ENCODE results near the gene TRIOBP.
"Not testable (repeated sequence)": the region's sequence is repeated elsewhere in the genome, so short reads cannot be mapped to it uniquely, and the experiment has no call there.

Gene TRIOBP, protein sequence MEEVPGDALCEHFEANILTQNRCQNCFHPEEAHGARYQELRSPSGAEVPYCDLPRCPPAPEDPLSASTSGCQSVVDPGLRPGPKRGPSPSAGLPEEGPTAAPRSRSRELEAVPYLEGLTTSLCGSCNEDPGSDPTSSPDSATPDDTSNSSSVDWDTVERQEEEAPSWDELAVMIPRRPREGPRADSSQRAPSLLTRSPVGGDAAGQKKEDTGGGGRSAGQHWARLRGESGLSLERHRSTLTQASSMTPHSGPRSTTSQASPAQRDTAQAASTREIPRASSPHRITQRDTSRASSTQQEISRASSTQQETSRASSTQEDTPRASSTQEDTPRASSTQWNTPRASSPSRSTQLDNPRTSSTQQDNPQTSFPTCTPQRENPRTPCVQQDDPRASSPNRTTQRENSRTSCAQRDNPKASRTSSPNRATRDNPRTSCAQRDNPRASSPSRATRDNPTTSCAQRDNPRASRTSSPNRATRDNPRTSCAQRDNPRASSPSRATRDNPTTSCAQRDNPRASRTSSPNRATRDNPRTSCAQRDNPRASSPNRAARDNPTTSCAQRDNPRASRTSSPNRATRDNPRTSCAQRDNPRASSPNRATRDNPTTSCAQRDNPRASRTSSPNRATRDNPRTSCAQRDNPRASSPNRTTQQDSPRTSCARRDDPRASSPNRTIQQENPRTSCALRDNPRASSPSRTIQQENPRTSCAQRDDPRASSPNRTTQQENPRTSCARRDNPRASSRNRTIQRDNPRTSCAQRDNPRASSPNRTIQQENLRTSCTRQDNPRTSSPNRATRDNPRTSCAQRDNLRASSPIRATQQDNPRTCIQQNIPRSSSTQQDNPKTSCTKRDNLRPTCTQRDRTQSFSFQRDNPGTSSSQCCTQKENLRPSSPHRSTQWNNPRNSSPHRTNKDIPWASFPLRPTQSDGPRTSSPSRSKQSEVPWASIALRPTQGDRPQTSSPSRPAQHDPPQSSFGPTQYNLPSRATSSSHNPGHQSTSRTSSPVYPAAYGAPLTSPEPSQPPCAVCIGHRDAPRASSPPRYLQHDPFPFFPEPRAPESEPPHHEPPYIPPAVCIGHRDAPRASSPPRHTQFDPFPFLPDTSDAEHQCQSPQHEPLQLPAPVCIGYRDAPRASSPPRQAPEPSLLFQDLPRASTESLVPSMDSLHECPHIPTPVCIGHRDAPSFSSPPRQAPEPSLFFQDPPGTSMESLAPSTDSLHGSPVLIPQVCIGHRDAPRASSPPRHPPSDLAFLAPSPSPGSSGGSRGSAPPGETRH (N-terminal part only)

DNA sequence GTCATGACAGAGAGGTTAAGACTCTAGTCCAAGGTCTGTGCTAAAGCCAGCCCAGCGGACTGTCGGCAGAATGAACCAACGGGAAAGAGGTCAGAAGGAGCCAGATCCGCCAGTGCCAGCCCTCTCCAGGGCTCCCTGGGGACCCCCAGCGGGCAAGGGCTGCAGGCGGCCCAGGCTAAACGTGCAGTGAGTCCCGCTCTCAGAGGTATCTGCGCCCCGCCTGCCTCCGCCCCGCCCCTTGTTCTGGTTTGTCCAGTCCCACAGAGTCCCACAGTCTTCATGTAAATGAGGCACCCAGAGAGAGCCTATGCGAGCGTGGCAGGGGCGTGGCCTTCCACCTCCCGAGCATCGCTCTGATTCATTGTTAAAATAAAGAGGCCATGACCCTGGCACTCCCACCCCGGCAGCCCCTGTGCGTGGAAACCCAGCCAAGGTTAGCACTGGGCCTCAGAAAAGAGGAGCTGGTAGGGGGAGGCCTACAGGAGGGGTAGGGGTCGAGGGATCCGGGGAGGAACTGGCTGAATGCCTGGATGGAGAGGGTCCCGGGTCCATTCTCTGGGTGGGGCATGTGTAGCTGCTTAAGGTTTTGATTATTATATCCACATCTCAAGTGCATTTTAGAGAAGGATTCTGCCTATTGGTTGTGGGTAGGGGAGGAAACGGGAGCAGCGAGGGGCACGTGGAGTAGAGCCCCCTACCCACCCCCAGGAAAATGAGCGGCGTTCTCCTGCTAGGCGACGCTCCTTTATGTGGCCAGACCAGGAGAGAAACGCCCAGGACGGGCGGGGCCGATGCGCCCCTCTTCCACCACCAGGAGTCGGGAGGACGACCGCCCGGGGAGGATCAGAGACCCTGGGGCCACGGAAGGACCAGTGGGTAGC, at the start of gene TRIOBP:
TSS of gene TRIOBP (plus strand) at position 392 of the 881 bp plus-strand sequence. CDS start 4,318 bp downstream, outside the sequence.
- DNase-seq (ENCODE audit: low read depth in 2 of 2), result peak; percentile 51 to 52

DNA sequence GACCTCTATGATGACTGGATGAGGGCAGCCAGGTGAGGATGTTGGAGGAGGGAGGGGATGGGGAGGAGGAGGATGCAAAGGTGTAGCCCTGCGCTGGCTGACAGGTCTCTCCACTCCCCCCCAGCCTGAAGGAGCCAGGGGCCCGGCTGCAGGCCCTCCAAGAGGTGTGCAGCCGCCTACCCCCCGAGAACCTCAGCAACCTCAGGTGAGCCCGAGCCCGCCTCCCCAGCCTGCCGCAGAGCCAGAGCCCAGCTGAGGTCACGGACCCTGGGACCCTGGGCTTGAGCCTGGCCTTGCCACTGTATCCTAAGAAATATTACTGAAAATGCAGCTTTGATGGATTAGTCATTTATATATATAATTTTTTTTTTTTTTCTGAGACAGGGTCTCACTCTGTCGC, 49.5 kb upstream of the TRIOBP start:
- no peak for DNase-seq (ENCODE audit: low read depth in 2 of 2)

DNA sequence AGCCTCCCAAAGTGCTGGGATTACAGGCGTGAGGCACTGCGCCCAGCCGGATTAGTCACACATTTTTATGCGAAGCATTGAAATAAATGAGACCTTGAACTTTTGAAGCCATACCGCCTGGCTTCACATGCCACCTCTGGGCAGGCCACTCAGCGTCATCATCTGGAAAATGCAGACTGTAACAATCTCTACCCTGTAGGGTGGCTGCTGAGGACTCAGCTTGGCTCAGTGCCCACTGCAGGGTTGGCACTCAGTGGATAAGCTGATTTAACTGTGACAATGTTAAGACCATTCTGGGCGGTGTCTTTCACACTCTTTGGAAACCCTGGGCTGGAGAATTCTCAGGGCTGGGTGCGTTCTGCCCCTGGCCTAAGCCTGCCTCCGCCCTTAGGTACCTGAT, 48.9 kb upstream of the TRIOBP start:
- no peak for DNase-seq (ENCODE audit: low read depth in 2 of 2)

DNA sequence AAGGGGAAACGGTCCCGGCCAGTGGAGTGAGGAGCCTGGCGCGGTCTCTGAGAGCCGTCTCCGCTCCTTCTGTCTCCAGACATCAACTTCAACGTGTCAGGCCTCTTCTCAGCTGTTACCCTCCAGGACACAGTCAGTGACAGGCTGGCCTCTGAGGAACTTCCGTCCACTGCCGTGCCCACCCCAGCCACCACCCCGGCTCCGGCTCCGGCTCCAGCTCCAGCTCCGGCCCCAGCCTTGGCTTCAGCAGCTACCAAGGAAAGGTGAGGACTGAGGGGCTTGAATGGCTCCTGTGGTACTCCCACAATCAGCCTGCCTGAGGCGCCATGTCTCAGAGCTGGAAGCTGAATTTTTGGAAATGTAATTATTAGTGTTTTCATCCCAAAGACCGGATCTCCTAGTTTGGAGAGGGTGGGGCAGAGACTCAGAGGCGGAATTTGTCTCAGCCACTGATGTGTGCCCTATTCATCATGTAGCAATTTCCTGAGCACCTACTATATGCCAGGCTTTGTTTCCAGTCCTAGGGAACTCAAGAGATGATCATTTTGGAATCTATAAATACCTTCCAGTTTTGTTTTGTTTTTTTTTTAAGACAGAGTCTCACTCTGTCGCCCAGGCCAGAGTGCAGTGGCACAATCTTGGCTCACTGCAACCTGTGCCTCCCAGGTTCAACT, 46.2 kb upstream of the TRIOBP start:
- no peak for DNase-seq (ENCODE audit: low read depth in 2 of 2)

DNA sequence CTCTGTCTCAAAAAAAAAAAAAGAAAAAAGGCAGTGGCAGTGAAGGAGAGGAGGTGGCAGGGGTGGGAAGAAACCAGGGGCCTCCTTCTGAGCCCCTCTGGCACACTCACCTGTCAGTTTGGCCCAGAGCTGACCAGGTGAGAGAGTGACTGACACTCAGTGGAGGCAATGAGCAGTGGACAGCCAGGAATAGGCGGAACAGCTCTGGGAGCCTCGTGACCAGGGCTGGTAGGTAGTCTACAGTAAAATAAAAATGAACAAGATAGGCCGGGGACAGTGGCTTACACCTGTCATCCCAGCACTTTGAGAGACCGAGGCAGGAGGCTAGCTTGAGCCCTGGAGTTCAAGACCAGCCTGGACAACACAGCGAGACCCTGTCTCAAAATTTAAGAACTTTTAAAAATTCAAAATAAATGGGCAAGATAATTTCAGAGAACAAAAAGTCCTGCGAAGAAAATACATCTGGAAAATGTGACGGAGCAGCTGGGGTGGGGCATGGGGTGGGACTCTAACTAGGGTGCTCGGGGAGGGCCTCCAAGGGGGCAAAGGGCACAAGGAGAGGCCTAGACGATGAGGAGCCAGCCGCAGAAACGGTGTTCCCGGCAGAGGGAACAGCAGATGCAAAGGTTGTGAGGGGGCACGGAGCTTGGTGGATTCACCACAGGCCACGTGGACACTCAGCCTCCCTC, 42.1 kb upstream of the TRIOBP start:
- DNase-seq (ENCODE audit: low read depth in 2 of 2), result no peak

DNA sequence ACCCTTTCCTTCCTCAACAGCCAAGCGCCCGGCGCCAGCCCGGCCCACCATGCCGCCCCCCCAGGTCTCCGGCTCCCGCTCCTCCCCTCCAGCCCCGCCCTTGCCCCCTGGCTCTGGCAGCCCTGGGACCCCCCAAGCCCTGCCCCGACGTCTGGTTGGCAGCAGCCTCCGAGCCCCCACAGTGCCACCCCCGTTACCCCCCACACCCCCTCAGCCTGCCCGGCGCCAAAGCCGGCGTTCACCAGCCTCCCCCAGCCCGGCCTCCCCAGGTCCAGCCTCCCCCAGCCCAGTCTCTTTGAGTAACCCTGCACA, 41.6 kb upstream of the TRIOBP start:
- no peak for DNase-seq (ENCODE audit: low read depth in 2 of 2)

DNA sequence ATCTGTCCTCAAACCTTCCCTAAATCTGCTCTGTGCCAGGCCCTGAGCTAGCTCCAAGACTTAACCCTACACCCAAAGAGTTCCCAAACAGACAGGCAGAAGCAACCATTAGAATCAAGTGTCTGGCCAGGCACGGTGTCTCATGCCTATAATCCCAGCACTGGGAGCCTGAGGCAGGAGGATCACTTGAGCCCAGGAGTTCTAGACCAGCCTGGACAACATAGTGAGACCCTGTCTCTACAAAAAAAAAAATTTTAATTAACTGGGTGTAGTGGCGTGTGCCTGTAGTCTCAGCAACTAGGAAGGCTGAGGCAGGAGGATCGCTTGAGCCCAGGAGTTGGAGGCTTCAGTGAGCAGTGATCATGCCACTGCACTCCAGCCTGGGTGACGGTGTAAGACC, 40.3 kb upstream of the TRIOBP start:
- not testable (repeated sequence) for DNase-seq (ENCODE audit: low read depth in 2 of 2)

DNA sequence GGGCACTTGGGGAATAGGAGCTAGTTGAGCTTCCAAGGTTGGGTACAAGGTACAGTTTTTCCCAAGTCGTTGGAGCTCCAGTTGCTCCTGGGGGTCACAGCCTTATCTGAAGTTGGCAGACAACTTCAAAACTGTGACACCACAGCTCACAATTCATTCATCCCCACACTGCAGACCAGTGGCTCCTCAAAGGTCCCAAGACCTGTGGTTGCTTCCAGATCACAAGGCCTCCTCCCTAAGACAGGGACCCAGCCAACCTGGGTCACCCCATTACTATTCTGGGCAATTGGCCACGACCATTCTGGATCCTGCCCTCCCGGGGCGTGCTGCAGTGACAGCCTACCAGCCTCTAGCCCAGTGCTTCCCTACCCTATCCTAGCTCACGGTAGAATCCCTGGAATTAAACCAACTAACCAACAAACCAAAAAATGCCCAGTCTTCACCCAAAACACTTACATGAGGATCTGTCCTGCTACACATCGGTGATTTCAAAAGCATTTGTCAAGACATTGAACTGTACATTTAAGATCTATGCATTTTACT, 39.2 kb upstream of the TRIOBP start:
- no peak for DNase-seq (ENCODE audit: low read depth in 2 of 2)

DNA sequence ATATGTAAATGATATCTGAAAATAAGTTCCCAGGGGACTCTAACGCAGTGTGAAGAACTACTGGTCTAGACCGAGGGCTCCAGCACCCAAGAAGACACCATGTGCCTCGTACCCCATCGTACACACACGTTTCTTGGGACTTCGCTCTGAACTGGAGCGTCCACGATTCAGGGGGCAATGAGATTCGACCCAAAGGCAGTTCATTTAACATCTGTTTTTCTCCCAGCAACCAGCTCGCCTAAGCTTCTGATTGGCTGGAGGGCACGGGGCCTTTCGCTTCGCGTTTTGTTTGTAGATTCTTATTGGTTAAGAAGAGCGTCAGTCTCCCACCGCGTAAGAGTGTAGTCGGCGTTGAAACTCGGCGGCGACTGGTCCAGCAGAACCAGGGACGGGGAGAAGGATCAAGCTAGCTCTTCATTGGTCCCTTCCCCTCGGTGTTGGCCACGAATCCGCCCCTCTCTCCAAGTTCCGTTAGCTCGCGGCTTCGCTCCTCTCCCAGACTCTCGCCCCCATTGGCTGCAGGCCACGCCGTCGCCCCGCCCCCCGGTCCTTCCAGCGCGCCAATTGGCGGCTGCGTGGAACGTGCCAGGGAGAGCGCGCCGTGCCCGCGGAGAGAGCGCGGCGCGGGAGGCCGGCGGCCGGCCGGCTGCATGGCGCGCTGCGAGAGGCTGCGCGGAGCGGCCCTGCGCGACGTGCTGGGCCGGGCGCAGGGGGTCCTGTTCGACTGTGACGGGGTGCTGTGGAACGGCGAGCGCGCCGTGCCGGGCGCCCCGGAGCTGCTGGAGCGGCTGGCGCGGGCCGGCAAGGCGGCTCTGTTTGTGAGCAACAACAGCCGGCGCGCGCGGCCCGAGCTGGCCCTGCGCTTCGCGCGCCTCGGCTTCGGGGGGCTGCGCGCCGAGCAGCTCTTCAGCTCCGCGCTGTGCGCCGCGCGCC, 38.4 kb upstream of the TRIOBP start, which contains the start of gene PDXP:
TSS of gene PDXP (plus strand) at position 591 of the 933 bp plus-strand sequence. CDS start at position 651, 60 bp downstream.
- peak; percentile 96 to 98 for DNase-seq (ENCODE audit: low read depth in 2 of 2)

DNA sequence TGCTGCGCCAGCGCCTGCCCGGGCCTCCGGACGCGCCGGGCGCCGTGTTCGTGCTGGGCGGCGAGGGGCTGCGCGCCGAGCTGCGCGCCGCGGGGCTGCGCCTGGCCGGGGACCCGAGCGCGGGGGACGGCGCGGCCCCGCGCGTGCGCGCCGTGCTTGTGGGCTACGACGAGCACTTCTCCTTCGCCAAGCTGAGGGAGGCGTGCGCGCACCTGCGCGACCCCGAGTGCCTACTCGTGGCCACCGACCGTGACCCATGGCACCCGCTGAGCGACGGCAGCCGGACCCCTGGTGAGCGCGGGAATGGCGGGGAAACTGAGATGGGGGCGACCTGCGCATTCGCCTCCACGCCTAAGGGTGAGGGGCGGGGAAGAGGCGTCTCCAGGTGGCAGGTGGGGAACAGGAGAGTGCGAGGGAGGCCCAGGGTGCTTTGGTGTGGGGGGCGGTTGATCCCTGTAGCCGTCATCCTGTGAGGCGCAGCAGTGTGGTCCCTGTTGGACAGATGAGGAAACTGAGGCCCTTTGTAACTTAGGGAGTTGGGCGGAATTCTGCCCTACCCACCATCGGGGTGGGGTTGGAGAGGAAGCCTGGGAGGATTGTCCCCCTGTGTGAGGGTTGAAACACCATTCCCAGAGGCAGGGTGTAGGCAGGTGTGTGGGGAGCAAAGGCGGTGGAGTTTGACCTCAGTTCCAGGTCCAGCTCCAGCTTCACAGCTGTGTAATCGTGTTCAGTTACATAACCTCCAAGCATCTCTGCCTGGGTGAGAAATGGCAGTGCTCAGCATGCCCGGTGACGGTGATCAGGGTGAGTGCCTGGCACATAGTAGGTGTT, 37.6 kb upstream of the TRIOBP start:
- no peak for DNase-seq (ENCODE audit: low read depth in 2 of 2)

DNA sequence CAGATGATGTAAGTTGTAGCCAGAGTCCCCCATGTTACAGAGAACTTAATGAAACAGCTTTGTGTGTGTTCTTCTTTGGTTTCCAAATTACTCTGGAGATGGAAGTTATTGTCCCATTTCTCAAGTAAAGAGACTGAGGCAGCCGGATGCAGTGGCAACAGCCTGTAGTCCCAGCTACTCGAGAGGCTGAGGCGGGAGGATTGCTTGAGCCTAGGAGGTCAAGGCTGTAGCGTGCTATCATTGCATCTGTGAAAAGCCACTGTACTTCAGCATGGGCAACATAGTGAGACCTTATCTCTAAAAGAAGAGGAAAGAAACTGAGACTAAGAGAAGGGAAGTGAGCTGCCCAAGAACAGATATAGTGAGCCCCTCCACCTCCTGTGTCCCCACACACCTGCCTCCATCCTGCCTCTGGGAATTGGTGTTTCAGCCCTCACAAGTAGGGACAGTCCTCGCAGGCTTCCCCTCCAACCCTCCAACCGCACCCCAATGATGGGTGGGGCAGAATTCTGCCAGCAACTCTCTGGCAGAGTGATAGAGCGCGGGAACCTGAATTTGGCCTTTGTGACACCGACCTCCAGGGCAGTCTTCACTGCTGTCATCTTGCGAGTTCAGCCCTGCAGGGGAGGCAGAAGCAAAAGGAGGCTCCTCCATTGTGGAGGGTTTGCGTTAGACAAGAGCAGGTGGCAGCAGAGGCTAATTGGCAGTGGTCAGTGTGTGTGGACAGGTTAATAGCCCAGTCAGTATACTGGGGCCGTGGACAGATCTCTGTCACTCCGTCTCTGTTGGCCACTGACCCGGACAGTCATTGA, 36.7 kb upstream of the TRIOBP start:
- DNase-seq (ENCODE audit: low read depth in 2 of 2), result no peak

DNA sequence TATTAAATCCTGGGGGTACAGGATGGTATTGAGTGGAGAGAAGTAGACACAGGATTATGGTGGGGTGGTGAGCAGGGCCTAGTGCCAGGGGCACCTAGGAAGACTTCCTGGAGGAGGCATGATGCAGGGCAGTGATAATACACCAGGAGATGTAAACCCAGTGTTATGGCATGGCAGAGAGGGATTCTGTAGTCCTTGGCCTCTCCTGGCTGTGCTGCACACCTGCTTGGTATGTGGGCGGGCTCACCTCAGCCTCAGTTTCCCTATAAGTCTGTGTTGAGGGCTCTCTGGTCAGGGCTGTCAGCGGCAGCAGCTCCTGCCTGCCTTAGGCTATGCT, 36.2 kb upstream of the TRIOBP start:
- no peak for DNase-seq (ENCODE audit: low read depth in 2 of 2)

DNA sequence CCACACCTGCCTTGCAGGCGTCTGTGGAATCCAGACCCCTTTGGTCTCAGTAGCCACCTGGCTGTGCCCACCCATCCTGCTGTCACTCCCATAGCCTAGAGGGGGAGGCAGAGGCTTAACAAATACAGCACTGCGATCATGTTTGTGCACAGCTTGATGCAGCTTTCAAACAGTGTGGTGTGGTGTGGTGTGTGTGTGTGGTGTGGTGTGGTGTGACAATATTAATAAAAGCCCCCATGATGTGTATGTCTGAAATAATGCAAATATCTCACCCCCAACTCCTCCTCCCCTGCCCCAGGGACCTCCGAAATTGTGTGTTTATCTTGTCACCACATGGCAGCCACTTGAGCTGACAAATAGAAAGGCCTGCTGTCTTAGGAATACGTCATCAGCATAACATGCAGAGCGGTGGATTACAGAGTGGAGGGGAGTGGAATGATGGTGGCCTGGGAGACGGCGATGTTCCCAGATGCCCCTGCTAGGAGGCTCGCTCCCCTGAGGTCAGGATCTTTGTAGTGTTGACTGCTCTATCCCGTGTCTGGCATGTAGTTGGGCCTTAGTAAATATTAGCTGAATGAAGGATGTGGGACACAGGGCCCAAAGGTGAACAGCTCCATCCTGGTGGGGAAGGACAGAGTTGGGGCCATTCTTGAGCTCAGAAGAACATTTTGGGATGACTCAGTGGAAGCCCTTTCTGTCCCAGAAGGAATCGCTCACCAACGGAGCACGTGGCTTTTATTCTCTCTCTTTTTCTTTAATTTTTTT, 35.5 kb upstream of the TRIOBP start:
- no peak for DNase-seq (ENCODE audit: low read depth in 2 of 2)

DNA sequence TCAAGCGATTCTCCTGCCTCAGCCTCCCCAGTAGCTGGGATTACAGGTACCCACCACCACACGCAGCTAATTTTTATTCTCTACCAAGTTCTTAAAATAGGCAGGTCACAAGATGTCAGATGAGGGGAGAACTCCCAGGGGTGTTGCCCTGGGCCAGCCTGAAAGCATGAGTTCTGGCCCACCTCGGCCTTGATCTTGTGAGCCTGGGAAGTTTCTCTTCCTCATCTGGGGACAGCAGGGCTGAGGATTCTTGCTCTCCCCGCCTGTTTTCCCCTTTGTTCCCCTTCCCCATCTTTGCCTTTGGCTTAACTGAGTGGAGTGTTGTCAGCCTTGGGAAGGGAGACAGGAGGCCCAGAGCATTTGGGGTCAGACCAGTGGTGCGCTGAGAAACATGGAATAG, 34.8 kb upstream of the TRIOBP start:
- DNase-seq (ENCODE audit: low read depth in 2 of 2), result no peak

DNA sequence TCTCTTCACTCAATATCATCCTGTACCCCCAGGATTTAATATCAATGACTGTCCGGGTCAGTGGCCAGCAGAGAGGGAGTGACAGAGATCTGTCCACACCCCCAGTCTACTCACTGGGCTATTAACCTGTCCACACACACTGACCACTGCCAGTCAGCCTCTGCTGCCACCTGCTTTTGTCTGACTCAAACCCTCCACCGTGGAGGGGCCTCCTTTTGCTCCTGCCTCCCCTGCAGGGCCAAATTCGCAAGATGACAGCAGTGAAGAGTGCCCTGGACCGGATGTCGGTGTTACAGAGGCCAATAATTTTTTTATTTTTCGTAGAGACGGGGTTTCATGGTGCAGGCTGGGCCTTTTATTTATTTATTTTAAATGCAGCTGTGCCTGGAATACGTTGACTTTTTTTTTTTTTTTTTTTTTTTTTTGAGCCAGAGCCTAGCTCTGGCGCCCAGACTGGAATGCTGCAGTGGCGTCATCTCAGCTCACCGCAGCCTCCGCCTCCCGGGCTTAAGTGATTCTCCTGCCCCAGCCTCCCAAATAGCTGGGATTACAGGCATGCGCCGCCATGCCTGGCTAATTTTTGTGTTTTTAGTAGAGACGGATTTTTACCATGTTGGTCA, 33.2 kb upstream of the TRIOBP start:
- no peak for DNase-seq (ENCODE audit: low read depth in 2 of 2)

All from stimulated activated CD8-positive, alpha-beta memory T cell treated with anti-CD3 and anti-CD28 coated beads, Interleukin-7, amount 100 ng/mL, for 1 hour (primary cell).